Activated naive CD4-positive, alpha-beta T cell treated with anti-CD3 and anti-CD28 coated beads, Interleukin-2, amount 10 ng/mL, durations not matched to agents 7 days and 5 days (primary cell): ENCODE data around the gene METTL16.
"Not testable (repeated sequence)": the region's sequence is repeated elsewhere in the genome, so short reads cannot be mapped to it uniquely, and the experiment has no call there.

Experiments used
- CTCF ChIA-PET: fragments of 350-600 bp; sonication (Branson Sonifier 250); formaldehyde crosslinking; loops from one replicate; lab custom pipeline; 2021; ENCODE audit warnings: antibody characterized with exemption; lab: Charles Lee
- DNase-seq: peaks from one replicate; pipeline ENCODE4 v3.0.0-alpha.2; 2020
- H3K27ac Mint-ChIP-seq: one replicate; pipeline ENCODE4 v1.8.0; 2021; ENCODE audit warnings: mild to moderate bottlenecking, moderate library complexity, mixed read lengths
- H3K27me3 Mint-ChIP-seq: one replicate; pipeline ENCODE4 v1.8.0; 2021; ENCODE audit warnings: mild to moderate bottlenecking, mixed read lengths
- H3K36me3 Mint-ChIP-seq: one replicate; pipeline ENCODE4 v1.8.0; 2021; ENCODE audit warnings: mixed read lengths
- H3K4me1 Mint-ChIP-seq: one replicate; pipeline ENCODE4 v1.8.0; 2021; ENCODE audit warnings: mixed read lengths
- H3K4me3 Mint-ChIP-seq: one replicate; pipeline ENCODE4 v1.8.0; 2021; ENCODE audit warnings: mild to moderate bottlenecking, moderate library complexity, mixed read lengths
- H3K9me3 Mint-ChIP-seq: one replicate; pipeline ENCODE4 v1.8.0; 2021; ENCODE audit warnings: mixed read lengths

METTL16 gene

GRCh38 chr17:2521775-2522410 lies 10.2 kb upstream of the METTL16 start:
- H3K27me3 Mint-ChIP-seq, H3K4me1 Mint-ChIP-seq, H3K4me3 Mint-ChIP-seq, DNase-seq, H3K9me3 Mint-ChIP-seq, CTCF ChIA-PET, H3K27ac Mint-ChIP-seq, H3K36me3 Mint-ChIP-seq: not testable (repeated sequence)

GRCh38 chr17:2521257-2521656 lies 9.6 kb upstream of the METTL16 start:
- CTCF ChIA-PET, result no interaction called here
- Mint-ChIP-seq H3K36me3 (no peaks in the 10 kb centered on the region), H3K27me3 (peaks cover 7% of the 10 kb centered on the region), H3K4me1 (no peaks in the 10 kb centered on the region), H3K4me3 (no peak overlapping the region), H3K9me3 (no peaks in the 10 kb centered on the region), H3K27ac (no peak overlapping the region)
- no peak for DNase-seq

GRCh38 chr17:2517539-2517938 lies 5.9 kb upstream of the METTL16 start:
- H3K4me1 Mint-ChIP-seq, result peaks cover 3% of the 10 kb centered on the region
- no peak overlapping the region for H3K27ac Mint-ChIP-seq
- H3K4me3 Mint-ChIP-seq, result no peak overlapping the region
- CTCF ChIA-PET, result no interaction called here
- no peaks in the 10 kb centered on the region for H3K36me3 Mint-ChIP-seq
- H3K9me3 Mint-ChIP-seq, result no peaks in the 10 kb centered on the region
- no peak for DNase-seq
- H3K27me3 Mint-ChIP-seq, result peaks cover 7% of the 10 kb centered on the region

GRCh38 chr17:2511138-2511461 lies 588 bp downstream of the METTL16 start:
- H3K36me3 Mint-ChIP-seq, result peaks cover 10% of the 10 kb centered on the region
- peaks cover 17% of the 10 kb centered on the region for H3K4me1 Mint-ChIP-seq
- no peak overlapping the region for H3K4me3 Mint-ChIP-seq
- no peak for DNase-seq
- CTCF ChIA-PET, result interaction anchor here (1.1 kb wide), 1 partner anchor 94 kb away, joined by 3 read pairs; no protein-coding TSS in a partner anchor
- H3K27ac Mint-ChIP-seq, result no peak overlapping the region
- H3K27me3 Mint-ChIP-seq, result no peaks in the 10 kb centered on the region
- H3K9me3 Mint-ChIP-seq, result no peaks in the 10 kb centered on the region

GRCh38 chr17:2510559-2510958 lies 1.1 kb downstream of the METTL16 start:
- no peaks in the 10 kb centered on the region for H3K27me3 Mint-ChIP-seq
- H3K9me3 Mint-ChIP-seq, result no peaks in the 10 kb centered on the region
- H3K4me3 Mint-ChIP-seq, result no peak overlapping the region
- H3K4me1 Mint-ChIP-seq, result peaks cover 19% of the 10 kb centered on the region
- CTCF ChIA-PET, result interaction anchor here (0.7 to 1.1 kb wide), 2 partner anchors 94 to 165 kb away, joined by 3 read pairs; no protein-coding TSS in a partner anchor
- H3K36me3 Mint-ChIP-seq, result peaks cover 15% of the 10 kb centered on the region
- H3K27ac Mint-ChIP-seq, result no peak overlapping the region
- DNase-seq, result no peak

- Mint-ChIP-seq H3K27me3 (no peaks in the 10 kb centered on the region), H3K4me1 (peaks cover 19% of the 10 kb centered on the region), H3K36me3 (peaks cover 16% of the 10 kb centered on the region), H3K4me3 (no peak overlapping the region), H3K27ac (peak overlapping the region; percentile 2), H3K9me3 (no peaks in the 10 kb centered on the region)
- CTCF ChIA-PET, result no interaction called here
- no peak for DNase-seq
These were observed 3.7 kb downstream of the METTL16 start for GRCh38 chr17:2508035-2508434.

- Mint-ChIP-seq H3K36me3 (peaks cover 18% of the 10 kb centered on the region), H3K4me1 (peaks cover 16% of the 10 kb centered on the region)
- DNase-seq, H3K9me3 Mint-ChIP-seq, H3K27ac Mint-ChIP-seq, H3K4me3 Mint-ChIP-seq, CTCF ChIA-PET, H3K27me3 Mint-ChIP-seq: not testable (repeated sequence)
These were observed 4.7 kb downstream of the METTL16 start for GRCh38 chr17:2507015-2507414.

GRCh38 chr17:2503627-2504026 lies 8.1 kb downstream of the METTL16 start:
- no peak for DNase-seq
- H3K27ac Mint-ChIP-seq, result no peak overlapping the region
- H3K4me1 Mint-ChIP-seq, result peaks cover 10% of the 10 kb centered on the region
- H3K4me3 Mint-ChIP-seq, result no peak overlapping the region
- CTCF ChIA-PET, result no interaction called here
- peaks cover 24% of the 10 kb centered on the region for H3K36me3 Mint-ChIP-seq
- no peaks in the 10 kb centered on the region for H3K27me3 Mint-ChIP-seq
- H3K9me3 Mint-ChIP-seq, result no peaks in the 10 kb centered on the region

- no peak overlapping the region for H3K27ac Mint-ChIP-seq
- no peak for DNase-seq
- H3K4me1 Mint-ChIP-seq, result peaks cover 4% of the 10 kb centered on the region
- H3K4me3 Mint-ChIP-seq, result no peak overlapping the region
- H3K36me3 Mint-ChIP-seq, result peaks cover 19% of the 10 kb centered on the region
- no peaks in the 10 kb centered on the region for H3K27me3 Mint-ChIP-seq
- CTCF ChIA-PET, result no interaction called here
- no peaks in the 10 kb centered on the region for H3K9me3 Mint-ChIP-seq
These were observed 8.7 kb downstream of the METTL16 start for GRCh38 chr17:2502871-2503580.

GRCh38 chr17:2500446-2500845 lies 11.2 kb downstream of the METTL16 start:
- H3K36me3 Mint-ChIP-seq, result peaks cover 12% of the 10 kb centered on the region
- H3K27me3 Mint-ChIP-seq, result no peaks in the 10 kb centered on the region
- CTCF ChIA-PET, result no interaction called here

GRCh38 chr17:2489286-2489685 lies 22.4 kb downstream of the METTL16 start:
- H3K4me1 Mint-ChIP-seq, H3K4me3 Mint-ChIP-seq, DNase-seq, CTCF ChIA-PET, H3K27ac Mint-ChIP-seq, H3K27me3 Mint-ChIP-seq, H3K9me3 Mint-ChIP-seq, H3K36me3 Mint-ChIP-seq: not testable (repeated sequence)

More at GRCh38 chr17:2500446-2500845, 11.2 kb downstream of the METTL16 start:
- no peak for DNase-seq
- Mint-ChIP-seq H3K4me1 (peaks cover 2% of the 10 kb centered on the region), H3K9me3 (no peaks in the 10 kb centered on the region), H3K4me3 (no peak overlapping the region), H3K27ac (no peak overlapping the region)

GRCh38 chr17:2487306-2487705 lies 24.4 kb downstream of the METTL16 start:
- no peak overlapping the region for H3K27ac Mint-ChIP-seq
- no peaks in the 10 kb centered on the region for H3K9me3 Mint-ChIP-seq
- no peak overlapping the region for H3K4me3 Mint-ChIP-seq
- DNase-seq, result no peak
- peaks cover 20% of the 10 kb centered on the region for H3K4me1 Mint-ChIP-seq
- CTCF ChIA-PET, result no interaction called here
- H3K36me3 Mint-ChIP-seq, result peaks cover 5% of the 10 kb centered on the region
- no peaks in the 10 kb centered on the region for H3K27me3 Mint-ChIP-seq

- CTCF ChIA-PET, result interaction anchor here (1.0 kb wide), 1 partner anchor 70 kb away, joined by 5 read pairs; no protein-coding TSS in a partner anchor
- not testable (repeated sequence) for H3K4me3 Mint-ChIP-seq, H3K36me3 Mint-ChIP-seq, H3K27ac Mint-ChIP-seq, DNase-seq, H3K9me3 Mint-ChIP-seq, H3K27me3 Mint-ChIP-seq
- peaks cover 26% of the 10 kb centered on the region for H3K4me1 Mint-ChIP-seq
These were observed 25.0 kb downstream of the METTL16 start for GRCh38 chr17:2486709-2487108.

GRCh38 chr17:2485970-2486369 lies 25.7 kb downstream of the METTL16 start:
- no peaks in the 10 kb centered on the region for H3K9me3 Mint-ChIP-seq
- H3K27me3 Mint-ChIP-seq, result no peaks in the 10 kb centered on the region
- peaks cover 6% of the 10 kb centered on the region for H3K36me3 Mint-ChIP-seq
- no peak overlapping the region for H3K27ac Mint-ChIP-seq
- DNase-seq, result no peak
- CTCF ChIA-PET, result interaction anchor here (0.6 to 1.0 kb wide), 2 partner anchors 70 to 807 kb away, joined by 3 to 5 read pairs; no protein-coding TSS in a partner anchor
- H3K4me3 Mint-ChIP-seq, result no peak overlapping the region
- H3K4me1 Mint-ChIP-seq, result peaks cover 32% of the 10 kb centered on the region

- no peaks in the 10 kb centered on the region for H3K27me3 Mint-ChIP-seq
- no peak for DNase-seq
- H3K36me3 Mint-ChIP-seq, result peaks cover 4% of the 10 kb centered on the region
- CTCF ChIA-PET, result interaction anchor here (0.6 to 1.0 kb wide), 2 partner anchors 69 to 807 kb away, joined by 3 to 5 read pairs; no protein-coding TSS in a partner anchor
- peaks cover 29% of the 10 kb centered on the region for H3K4me1 Mint-ChIP-seq
- H3K27ac Mint-ChIP-seq, result no peak overlapping the region
- no peaks in the 10 kb centered on the region for H3K9me3 Mint-ChIP-seq
- no peak overlapping the region for H3K4me3 Mint-ChIP-seq
These were observed 26.1 kb downstream of the METTL16 start for GRCh38 chr17:2485543-2485942.
